Measurements from ENCODE around the gene SKAP1. TPM values are rescaled to one million over a fixed set of nuclear protein-coding genes. Genes with fewer than 3 reads are reported as not detected.

SKAP1 gene
- total RNA-seq, 2 experiments from 2014 or later, result 1.2 TPM; not detected in 1

- Histone ChIP-seq H3K4me2 (ENCODE audit: low read length) (no peak overlapping the region), H3K9me2 (ENCODE audit: insufficient read depth, low read length) (no peaks in the 10 kb centered on the region), H3K36me3 (ENCODE audit: insufficient read depth, low read length) (peaks cover 63% of the 10 kb centered on the region), H3K4me1 (ENCODE audit: insufficient read depth, low read length, poor library complexity, severe bottlenecking) (peaks cover 14% of the 10 kb centered on the region), H3K4me3 (ENCODE audit: low read depth, low read length, poor library complexity, severe bottlenecking) (no peak overlapping the region), H3K79me2 (ENCODE audit: insufficient read depth, low read depth, low read length) (peaks cover 75% of the 10 kb centered on the region), H2AFZ (ENCODE audit: low read length) (no peak overlapping the region), H4K20me1 (ENCODE audit: insufficient read depth, low read length) (no peaks in the 10 kb centered on the region), H3K9me3 (ENCODE audit: low read length) (no peaks in the 10 kb centered on the region), H3K27ac (ENCODE audit: low read depth, low read length, poor library complexity, severe bottlenecking) (no peak overlapping the region)
- BruUV-seq (replicated peaks), result no TSS peak
- ChIA-PET CTCF (ENCODE audit: unreplicated experiment) (no interaction called here), POLR2A (no interaction called here)
- TF ChIP-seq EZH2phosphoT487 (IDR thresholded peaks at IDR 0.05; ENCODE audit: borderline replicate concordance, low read depth, low read length) (no peak), CTCF (conservative IDR thresholded peaks at IDR 0.05; ENCODE audit: low read length) (no peak)
- intact Hi-C loops (cut with micrococcal nuclease; ENCODE audit: unreplicated experiment), result no loop called here
- DNase-seq (ENCODE audit: low spot score), result no peak
These were observed 336.5 kb downstream of the SKAP1 start for GRCh38 chr17:48093341-48094045.

- H3K9me3 ChIP-seq (ENCODE audit: low read length), result no peaks in the 10 kb centered on the region
- no TSS peak for BruUV-seq (replicated peaks)
- POLR2A ChIA-PET, result interaction anchor here (1.4 kb wide), 1 partner anchor 15 kb away, joined by 5 read pairs; no protein-coding TSS in a partner anchor
These were observed 345.1 kb downstream of the SKAP1 start for GRCh38 chr17:48084932-48085331.

More at GRCh38 chr17:48084932-48085331, 345.1 kb downstream of the SKAP1 start:
- H4K20me1 ChIP-seq (ENCODE audit: insufficient read depth, low read length), result peaks cover 7% of the 10 kb centered on the region; the same call in 1 of the 2 replicates
- H2AFZ ChIP-seq (ENCODE audit: low read length), result no peak overlapping the region
- H3K4me1 ChIP-seq (ENCODE audit: insufficient read depth, low read length, poor library complexity, severe bottlenecking), result peaks cover 11% of the 10 kb centered on the region
- intact Hi-C loops (cut with micrococcal nuclease; ENCODE audit: unreplicated experiment), result no loop called here
- H3K36me3 ChIP-seq (ENCODE audit: insufficient read depth, low read length), result peaks cover 3% of the 10 kb centered on the region; the same call in 1 of the 2 replicates
- H3K4me2 ChIP-seq (ENCODE audit: low read length), result no peak overlapping the region
- no peak overlapping the region for H3K27ac ChIP-seq (ENCODE audit: low read depth, low read length, poor library complexity, severe bottlenecking)
- H3K4me3 ChIP-seq (ENCODE audit: low read depth, low read length, poor library complexity, severe bottlenecking), result no peak overlapping the region
- TF ChIP-seq EZH2phosphoT487 (IDR thresholded peaks at IDR 0.05; ENCODE audit: borderline replicate concordance, low read depth, low read length) (no peak), CTCF (conservative IDR thresholded peaks at IDR 0.05; ENCODE audit: low read length) (no peak)
- H3K9me2 ChIP-seq (ENCODE audit: insufficient read depth, low read length), result no peaks in the 10 kb centered on the region
- peaks cover 44% of the 10 kb centered on the region; the same call in 1 of the 2 replicates for H3K79me2 ChIP-seq (ENCODE audit: insufficient read depth, low read depth, low read length)
- CTCF ChIA-PET (ENCODE audit: unreplicated experiment), result no interaction called here
- no peak for DNase-seq (ENCODE audit: low spot score)

Small RNAs within 50 kb of the gene (microRNA-seq; reads per million reads assigned to microRNA genes)
- not detected for gene MIR1203 (ENCODE audit: borderline replicate concordance)

Small RNAs within 50 kb of the gene (small RNA-seq; reads per million reads assigned to genes)
- not detected for gene MIR1203
- not detected for gene RF00012
- not detected for gene RF00019
- gene RNU6-1152P, result not detected
- gene RNU6-1201P, result 0.47 reads per million

Other genes with a start within 250 kb of the SKAP1 start
- not detected in 2 replicates for gene HOXB1, start 100.8 kb upstream of the SKAP1 start, total RNA-seq (2014; rRNA removed; shearing (Covaris generic))
- not detected in 2 replicates for gene HOXB1, start 100.8 kb upstream of the SKAP1 start, total RNA-seq (2022)
- gene HOXB2, start 114.9 kb upstream of the SKAP1 start, total RNA-seq (2014; rRNA removed; shearing (Covaris generic)), result not detected in 2 replicates
- not detected in 2 replicates for gene HOXB2, start 114.9 kb upstream of the SKAP1 start, total RNA-seq (2022)
- 7.2 and 7.4 TPM in 2 replicates for gene HOXB4, start 148.1 kb upstream of the SKAP1 start, total RNA-seq (2014; rRNA removed; shearing (Covaris generic))
- 8.9 and 9.2 TPM in 2 replicates for gene HOXB4, start 148.1 kb upstream of the SKAP1 start, total RNA-seq (2022)
- gene HOXB3, start 160.0 kb upstream of the SKAP1 start, total RNA-seq (2014; rRNA removed; shearing (Covaris generic)), result 7.7 and 14.0 TPM in 2 replicates
- gene HOXB3, start 160.0 kb upstream of the SKAP1 start, total RNA-seq (2022), result 13.0 and 14.6 TPM in 2 replicates
- not detected in 2 replicates for gene HOXB5, start 163.6 kb upstream of the SKAP1 start, total RNA-seq (2014; rRNA removed; shearing (Covaris generic))
- gene HOXB5, start 163.6 kb upstream of the SKAP1 start, total RNA-seq (2022), result not detected in 2 replicates
- 0.41 TPM in 1 of 2 replicates, not detected in the other for gene HOXB6, start 174.8 kb upstream of the SKAP1 start, total RNA-seq (2014; rRNA removed; shearing (Covaris generic))
- gene HOXB6, start 174.8 kb upstream of the SKAP1 start, total RNA-seq (2022), result not detected in 2 replicates
- gene HOXB7, start 180.8 kb upstream of the SKAP1 start, total RNA-seq (2014; rRNA removed; shearing (Covaris generic)), result 6.3 and 9.2 TPM in 2 replicates
- 16.3 and 17.0 TPM in 2 replicates for gene HOXB7, start 180.8 kb upstream of the SKAP1 start, total RNA-seq (2022)
- gene HOXB8, start 185.1 kb upstream of the SKAP1 start, total RNA-seq (2014; rRNA removed; shearing (Covaris generic)), result not detected in 2 replicates
- not detected in 2 replicates for gene HOXB8, start 185.1 kb upstream of the SKAP1 start, total RNA-seq (2022)
- gene HOXB9, start 196.1 kb upstream of the SKAP1 start, total RNA-seq (2014; rRNA removed; shearing (Covaris generic)), result not detected in 2 replicates
- gene HOXB9, start 196.1 kb upstream of the SKAP1 start, total RNA-seq (2022), result not detected in 2 replicates

Measured in OCI-LY7 (cell line).